PFSK-1 (cell line): ENCODE results near the gene TTC39C.

Experiments used
- FOXP2 ChIP-seq: optimal IDR thresholded peaks from 2 replicates; pipeline ENCODE3; 2011; ENCODE audit warnings: borderline replicate concordance, control low read depth, inconsistent platforms; ENCODE audit not compliant: insufficient read depth; ENCODE audit errors: extremely low read length, extremely low read depth
- POLR2AphosphoS5 ChIP-seq: IDR thresholded peaks from 2 replicates; pipeline ENCODE4 v1.6.1; 2012; ENCODE audit warnings: low read depth, mild to moderate bottlenecking, control low read depth, low read length, moderate library complexity
- REST ChIP-seq, 2 experiments: IDR thresholded peaks; 2 replicates each; pipeline versions ENCODE4 v1.6.1 to v1.8.0; 2011 to 2012; ENCODE audit warnings: low read depth in 2 of 2, low read length in 2 of 2, control low read depth in 1 of 2, inconsistent platforms in 1 of 2, mild to moderate bottlenecking in 1 of 2, moderate library complexity in 1 of 2; ENCODE audit not compliant: insufficient read depth in 1 of 2
- SIN3A ChIP-seq: IDR thresholded peaks from 2 replicates; pipeline ENCODE4 v1.6.1; 2012; ENCODE audit warnings: mild to moderate bottlenecking, low read length, moderate library complexity, borderline replicate concordance; ENCODE audit not compliant: insufficient read depth
- TAF1 ChIP-seq: IDR thresholded peaks from 2 replicates; pipeline ENCODE4 v1.6.1; 2012; ENCODE audit warnings: low read length, control low read depth, borderline replicate concordance; ENCODE audit not compliant: insufficient read depth

Gene TTC39C

GRCh38 chr18:24126155-24126961, 111.8 kb downstream of the TTC39C start:
- TF ChIP-seq REST (IDR thresholded peaks at IDR 0.05; ENCODE audit: insufficient read depth in 1 of 2, low read depth in 2 of 2, low read length in 2 of 2) (no peak), POLR2AphosphoS5 (no peak), SIN3A (no peak), TAF1 (no peak), FOXP2 (no peak)

- TF ChIP-seq POLR2AphosphoS5 (no peak), FOXP2 (no peak), REST (IDR thresholded peaks at IDR 0.05; ENCODE audit: insufficient read depth in 1 of 2, low read depth in 2 of 2, low read length in 2 of 2) (no peak), TAF1 (no peak), SIN3A (no peak)
Observed at GRCh38 chr18:24127735-24128134, 113.2 kb downstream of the TTC39C start.

- TF ChIP-seq TAF1, result no peak
- no peak for TF ChIP-seq REST (IDR thresholded peaks at IDR 0.05; ENCODE audit: insufficient read depth in 1 of 2, low read depth in 2 of 2, low read length in 2 of 2)
- TF ChIP-seq SIN3A, result no peak
- TF ChIP-seq FOXP2, result no peak
- TF ChIP-seq POLR2AphosphoS5, result no peak
Observed at GRCh38 chr18:24128700-24129099, 114.1 kb downstream of the TTC39C start.

- TF ChIP-seq TAF1, result no peak
- no peak for TF ChIP-seq POLR2AphosphoS5
- no peak for TF ChIP-seq FOXP2
- no peak for TF ChIP-seq REST (IDR thresholded peaks at IDR 0.05; ENCODE audit: insufficient read depth in 1 of 2, low read depth in 2 of 2, low read length in 2 of 2)
- TF ChIP-seq SIN3A, result no peak
Observed at GRCh38 chr18:24130494-24130893, 115.9 kb downstream of the TTC39C start.

GRCh38 chr18:24136967-24137373, 122.4 kb downstream of the TTC39C start:
- no peak for TF ChIP-seq FOXP2
- TF ChIP-seq TAF1, result no peak
- TF ChIP-seq REST (IDR thresholded peaks at IDR 0.05; ENCODE audit: insufficient read depth in 1 of 2, low read depth in 2 of 2, low read length in 2 of 2), result no peak
- TF ChIP-seq SIN3A, result no peak
- no peak; the same call in 1 of the 2 replicates for TF ChIP-seq POLR2AphosphoS5
